HG02588 (cell line): ENCODE data around the gene ABHD2.

Source experiments
- ATAC-seq: cut with Tn5 transposase; IDR thresholded peaks from one replicate; pipeline ENCODE4 v1.9.1; 2021; ENCODE audit warnings: mild to moderate bottlenecking, moderate library complexity; ENCODE audit not compliant: unreplicated experiment

The ABHD2 gene

GRCh38 chr15:89098281-89098680 is 10.0 kb downstream of the ABHD2 start:
- no peak for ATAC-seq

GRCh38 chr15:89099968-89100367 is 11.7 kb downstream of the ABHD2 start:
- no peak for ATAC-seq

- ATAC-seq: no peak
Measured at GRCh38 chr15:89101302-89102193, 13.3 kb downstream of the ABHD2 start.

GRCh38 chr15:89103481-89104171 is 15.4 kb downstream of the ABHD2 start:
- no peak for ATAC-seq

- no peak for ATAC-seq
Measured at GRCh38 chr15:89104172-89104564, 15.9 kb downstream of the ABHD2 start.

GRCh38 chr15:89105147-89105546 is 16.9 kb downstream of the ABHD2 start:
- ATAC-seq: no peak

GRCh38 chr15:89106200-89106599 is 17.9 kb downstream of the ABHD2 start:
- no peak for ATAC-seq

- ATAC-seq: no peak
Measured at GRCh38 chr15:89107984-89108383, 19.7 kb downstream of the ABHD2 start.

GRCh38 chr15:89108835-89109234 is 20.6 kb downstream of the ABHD2 start:
- no peak for ATAC-seq

GRCh38 chr15:89109238-89109637 is 21.0 kb downstream of the ABHD2 start:
- no peak for ATAC-seq

GRCh38 chr15:89110060-89110459 is 21.8 kb downstream of the ABHD2 start:
- no peak for ATAC-seq

GRCh38 chr15:89111352-89111751 is 23.1 kb downstream of the ABHD2 start:
- no peak for ATAC-seq

- no peak for ATAC-seq
Measured at GRCh38 chr15:89111961-89112340, 23.7 kb downstream of the ABHD2 start.

- ATAC-seq: peak; percentile 73
Measured at GRCh38 chr15:89112341-89112971, 24.2 kb downstream of the ABHD2 start.

GRCh38 chr15:89113296-89114024 is 25.2 kb downstream of the ABHD2 start:
- no peak for ATAC-seq

- ATAC-seq: no peak
Measured at GRCh38 chr15:89114990-89115389, 26.7 kb downstream of the ABHD2 start.

GRCh38 chr15:89115547-89115946 is 27.3 kb downstream of the ABHD2 start:
- no peak for ATAC-seq

- no peak for ATAC-seq
Measured at GRCh38 chr15:89116404-89116803, 28.1 kb downstream of the ABHD2 start.

- no peak for ATAC-seq
Measured at GRCh38 chr15:89117790-89118189, 29.5 kb downstream of the ABHD2 start.

GRCh38 chr15:89118481-89118989 is 30.3 kb downstream of the ABHD2 start:
- ATAC-seq: no peak
